Mucosa of descending colon (tissue), 3 donors: ENCODE results near the gene KLHL20. TPM values are rescaled to one million over a fixed set of nuclear protein-coding genes. Genes with fewer than 3 reads are reported as not detected.

Experiments
- ATAC-seq: fragments of 200-7000 bp; cut with Tn5 transposase; one replicate; pipeline ENCODE4 v1.9.1; 2020; ENCODE audit warnings: mild to moderate bottlenecking, moderate library complexity
- DNase-seq, 3 donors: peaks; one replicate each; pipeline ENCODE4 v3.0.0-alpha.2; 2020
- H3K36me3 ChIP-seq: fragments of 200-600 bp; one replicate; pipeline ENCODE4 v1.8.0; 2021; ENCODE audit warnings: low read depth, mild to moderate bottlenecking
- H3K4me1 ChIP-seq: fragments of 200-600 bp; one replicate; pipeline ENCODE4 v1.8.0; 2021; ENCODE audit warnings: low read depth, mild to moderate bottlenecking
- H3K4me3 ChIP-seq: fragments of 200-600 bp; one replicate; pipeline ENCODE4 v1.8.0; 2021; ENCODE audit warnings: mild to moderate bottlenecking
- H3K9me3 ChIP-seq: fragments of 200-600 bp; one replicate; pipeline ENCODE4 v1.8.0; 2021; ENCODE audit warnings: mild to moderate bottlenecking
- CTCF ChIP-seq: fragments of 200-600 bp; IDR thresholded peaks from one replicate; pipeline ENCODE4 v1.8.0; 2022; ENCODE audit warnings: antibody characterized with exemption, mild to moderate bottlenecking
- intact Hi-C, 2 donors: fragments of 100-400 bp; cut with DNase I in 1 of 2; cut with micrococcal nuclease in 1 of 2; formaldehyde crosslinking; loops; one replicate each; pipeline versions ENCODE4 v1.11.0 to v1.11.1; 2022; cut with DNase I, micrococcal nuclease
- total RNA-seq, 3 donors: library from RNA; stranded (reverse); fragmentation: NEBNext Ultra II Directional in 2 of 3; extraction: Animal tissue kit (Norgen Biotek cat#: 25700) in 2 of 3; gene quantifications; one replicate each; pipeline versions ENCODE4 v1.2.1 to v1.2.4, GENCODE V29; 2021 to 2023
- donor health status: DM: no; HTN: no; CAD: no; lungs with moderate emphysema.
- donor health status: DM: no; HTN: no; CAD: no.
- donor health status: DM: no; HTN: yes; CAD: no.

The KLHL20 gene
- total RNA-seq, 3 donors from 2014 or later: 18.3 to 34.8 (median 25.1) TPM

- no peak for ATAC-seq
These were observed 106.9 kb downstream of the KLHL20 start for GRCh38 chr1:173821680-173822079.

GRCh38 chr1:173823781-173824314 is 109.1 kb downstream of the KLHL20 start:
- ATAC-seq: peak; percentile 41
- intact Hi-C loops: loop anchor here in 1 of 2 donors (10.0 kb wide), 1 partner anchor 399 kb away; no protein-coding TSS in a partner anchor
- Histone ChIP-seq H3K4me1 (peaks cover 3% of the 10 kb centered on the region), H3K9me3 (no peaks in the 10 kb centered on the region), H3K36me3 (no peaks in the 10 kb centered on the region), H3K4me3 (peak overlapping the region; percentile 38)
- no peak for TF ChIP-seq CTCF
- no peak for DNase-seq

More at GRCh38 chr1:173821680-173822079, 106.9 kb downstream of the KLHL20 start:
- DNase-seq: no peak
- peaks cover 3% of the 10 kb centered on the region for H3K4me1 ChIP-seq
- H3K4me3 ChIP-seq: no peak overlapping the region
- no peaks in the 10 kb centered on the region for H3K9me3 ChIP-seq
- TF ChIP-seq CTCF: no peak
- intact Hi-C loops: loop anchor here in 1 of 2 donors (10.0 kb wide), 1 partner anchor 397 kb away; no protein-coding TSS in a partner anchor
- no peaks in the 10 kb centered on the region for H3K36me3 ChIP-seq

GRCh38 chr1:173824315-173825081 is 109.7 kb downstream of the KLHL20 start, which contains the start of the genes CENPL and DARS2:
Gene CENPL (minus strand): TSS chr1:173824883. CDS start chr1:173811299, 13,584 bp downstream.
Gene DARS2 (plus strand): TSS chr1:173824673. CDS start chr1:173825230, 557 bp downstream.
- H3K4me1 ChIP-seq: peaks cover 3% of the 10 kb centered on the region
- DNase-seq (peak; percentile 94 to 98 (median 94)), ATAC-seq (peak; percentile 97)
- H3K9me3 ChIP-seq: no peaks in the 10 kb centered on the region
- no peaks in the 10 kb centered on the region for H3K36me3 ChIP-seq
- peak within 1 kb of the TSS; percentile 38 for H3K4me3 ChIP-seq
- intact Hi-C loops: loop anchor here in 1 of 2 donors (10.0 kb wide), 1 partner anchor 400 kb away; no protein-coding TSS in a partner anchor
- TF ChIP-seq CTCF: no peak

GRCh38 chr1:173827611-173828010 is 112.8 kb downstream of the KLHL20 start:
- no peaks in the 10 kb centered on the region for H3K9me3 ChIP-seq
- TF ChIP-seq CTCF: no peak
- H3K4me1 ChIP-seq: peaks cover 3% of the 10 kb centered on the region
- ATAC-seq (no peak), DNase-seq (no peak)
- intact Hi-C loops: loop anchor here in 1 of 2 donors (10.0 kb wide), 1 partner anchor 403 kb away; no protein-coding TSS in a partner anchor
- H3K36me3 ChIP-seq: no peaks in the 10 kb centered on the region
- H3K4me3 ChIP-seq: no peak overlapping the region

GRCh38 chr1:173832748-173833147 is 118.0 kb downstream of the KLHL20 start:
- H3K36me3 ChIP-seq: no peaks in the 10 kb centered on the region
- intact Hi-C loops: no loop called here
- no peak for ATAC-seq

More at GRCh38 chr1:173832748-173833147, 118.0 kb downstream of the KLHL20 start:
- no peak overlapping the region for H3K4me3 ChIP-seq
- DNase-seq: no peak
- H3K4me1 ChIP-seq: no peaks in the 10 kb centered on the region
- no peak for TF ChIP-seq CTCF
- H3K9me3 ChIP-seq: no peaks in the 10 kb centered on the region

Other genes with a start within 250 kb of the KLHL20 start
- 100 to 1,000 TPM; 398 to 884 (median 511) TPM for gene PRDX6, start 237.6 kb upstream of the KLHL20 start, total RNA-seq
- not detected for gene SLC9C2, start 111.9 kb upstream of the KLHL20 start, total RNA-seq
- not detected for gene TEX50, start 79.6 kb upstream of the KLHL20 start, total RNA-seq
- 1 to 10 TPM in 2 of 3 donors, under 1 TPM in 1; 0.55 to 2.1 (median 1.1) TPM for gene ANKRD45, start 45.1 kb upstream of the KLHL20 start, total RNA-seq
- 10 to 100 TPM; 15.2 to 29.4 (median 21.6) TPM for gene DARS2, start 109.7 kb downstream of the KLHL20 start, total RNA-seq
- 1 to 10 TPM; 6.5 to 8.3 (median 6.7) TPM for gene CENPL, start 109.9 kb downstream of the KLHL20 start, total RNA-seq
- gene GAS5, start 153.0 kb downstream of the KLHL20 start, total RNA-seq: 100 to 1,000 TPM; 207 to 252 (median 224) TPM
- gene ZBTB37, start 153.4 kb downstream of the KLHL20 start, total RNA-seq: 10 to 100 TPM in 2 of 3 donors, 1 to 10 TPM in 1; 9.3 to 13.2 (median 12.0) TPM
- not detected for gene SERPINC1, start 202.3 kb downstream of the KLHL20 start, total RNA-seq